Fibroblast of lung (primary cell): ENCODE data around the gene CHAT.

Experiments used
- CTCF ChIP-seq, 2 donors: IDR thresholded peaks in 1 of 2; conservative IDR thresholded peaks in 1 of 2; 1 replicate in 1 of 2; 2 replicates in 1 of 2; pipeline ENCODE4 v1.5.1; 2011 to 2012; ENCODE audit warnings: low read length in 2 of 2, control low read depth in 1 of 2, inconsistent platforms in 1 of 2, low read depth in 1 of 2, mild to moderate bottlenecking in 1 of 2
- EZH2 ChIP-seq: IDR thresholded peaks from 2 replicates; pipeline ENCODE4 v1.5.1; 2012; ENCODE audit warnings: low read length, control low read depth, mild to moderate bottlenecking; ENCODE audit errors: missing control alignments

DNA sequence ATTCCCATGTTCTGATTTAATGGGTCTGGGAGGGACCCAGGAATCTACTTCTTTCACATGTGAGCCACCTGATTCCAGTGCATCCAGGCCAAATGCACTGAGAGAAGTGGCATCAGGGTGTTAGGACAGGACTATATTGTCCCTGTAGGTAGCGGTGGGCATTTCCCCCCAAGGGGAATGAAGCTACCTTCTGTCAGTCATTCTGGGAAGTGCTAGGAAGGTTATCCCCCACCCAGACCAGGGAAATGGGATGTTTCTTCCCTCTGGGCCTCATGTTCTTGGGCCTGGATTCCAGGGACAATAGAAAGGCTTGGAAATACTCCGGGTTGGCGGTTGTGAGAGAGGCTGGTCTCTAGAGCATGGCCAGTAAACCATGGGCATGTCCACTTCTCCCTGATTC lies 86.4 kb downstream of the CHAT start:
- TF ChIP-seq CTCF (conservative IDR thresholded peaks at IDR 0.05 in 1 of 2, IDR thresholded peaks at IDR 0.05 in 1 of 2; ENCODE audit: low read depth in 1 of 2, low read length in 2 of 2) (no peak), EZH2 (no peak)
